HepG2 (cell line): Measurements from ENCODE around the gene HACD1. TPM values are rescaled to one million over a fixed set of nuclear protein-coding genes. Genes with fewer than 3 reads are reported as not detected.

Experiments used
- ADNP ChIP-seq: sonication (generic); formaldehyde crosslinking; IDR thresholded peaks from 2 replicates; pipeline ENCODE4 v1.4.0; 2020; ENCODE audit warnings: missing genetic modification reagents
- ARNT ChIP-seq: fragments of 450-650 bp; IDR thresholded peaks from 2 replicates; pipeline ENCODE4 v1.6.1; 2017
- HNRNPUL1 ChIP-seq: fragments of 200-400 bp; formaldehyde crosslinking; IDR thresholded peaks from 2 replicates; pipeline ENCODE4 v1.6.1; 2017; ENCODE audit warnings: low read depth, mild to moderate bottlenecking, low read length, moderate library complexity
- KAT2B ChIP-seq: fragments of 150-350 bp; IDR thresholded peaks from 2 replicates; pipeline ENCODE4 v1.6.1; 2014; ENCODE audit warnings: low read depth, low read length, borderline replicate concordance
- MAFG ChIP-seq: sonication (generic); formaldehyde crosslinking; IDR thresholded peaks from 2 replicates; pipeline ENCODE4 v1.5.1; 2020; ENCODE audit warnings: mild to moderate bottlenecking, missing genetic modification reagents
- MED1 ChIP-seq: sonication (generic); formaldehyde crosslinking; IDR thresholded peaks from 2 replicates; pipeline ENCODE4 v1.4.0; 2020; ENCODE audit warnings: missing genetic modification reagents
- MTA3 ChIP-seq: sonication (generic); formaldehyde crosslinking; IDR thresholded peaks from 2 replicates; pipeline ENCODE4 v1.4.0; 2020; ENCODE audit warnings: missing genetic modification reagents
- RARG ChIP-seq: sonication (generic); formaldehyde crosslinking; IDR thresholded peaks from 2 replicates; pipeline ENCODE4 v1.4.0; 2020; ENCODE audit warnings: low read depth, mild to moderate bottlenecking, missing genetic modification reagents
- REL ChIP-seq: sonication (generic); formaldehyde crosslinking; conservative IDR thresholded peaks from 2 replicates; pipeline ENCODE4 v1.8.0; 2022; ENCODE audit warnings: mild to moderate bottlenecking, missing genetic modification reagents, moderate library complexity
- SMARCC2 ChIP-seq: fragments of 450-650 bp; IDR thresholded peaks from 2 replicates; pipeline ENCODE4 v1.6.1; 2017; ENCODE audit warnings: antibody characterized with exemption, mild to moderate bottlenecking
- THYN1 ChIP-seq: sonication (generic); formaldehyde crosslinking; IDR thresholded peaks from 2 replicates; pipeline ENCODE4 v1.8.1; 2023; ENCODE audit warnings: low read depth, mild to moderate bottlenecking, moderate library complexity, missing genetic modification reagents, borderline replicate concordance
- ZFAT ChIP-seq: sonication (generic); formaldehyde crosslinking; conservative IDR thresholded peaks from 2 replicates; pipeline ENCODE4 v1.8.1; 2023; ENCODE audit warnings: missing genetic modification reagents, inconsistent platforms
- ZNF44 ChIP-seq: sonication (generic); formaldehyde crosslinking; IDR thresholded peaks from 2 replicates; pipeline ENCODE4 v1.5.1; 2020; ENCODE audit warnings: mild to moderate bottlenecking, missing genetic modification reagents
- ZNF574 ChIP-seq: sonication (generic); formaldehyde crosslinking; IDR thresholded peaks from 2 replicates; pipeline ENCODE4 v1.4.0; 2020; ENCODE audit warnings: missing genetic modification reagents
- ZNF746 ChIP-seq: sonication (generic); formaldehyde crosslinking; IDR thresholded peaks from 2 replicates; pipeline ENCODE4 v1.8.0; 2022; ENCODE audit warnings: mild to moderate bottlenecking, missing genetic modification reagents
- ZNF772 ChIP-seq: sonication (generic); formaldehyde crosslinking; IDR thresholded peaks from 2 replicates; pipeline ENCODE4 v1.5.0; 2020; ENCODE audit warnings: mild to moderate bottlenecking, missing genetic modification reagents
- ZNF878 ChIP-seq: sonication (generic); formaldehyde crosslinking; IDR thresholded peaks from 2 replicates; pipeline ENCODE4 v1.8.1; 2023; ENCODE audit warnings: mild to moderate bottlenecking, missing genetic modification reagents, moderate library complexity
- ZSCAN25 ChIP-seq: sonication (generic); formaldehyde crosslinking; IDR thresholded peaks from 2 replicates; pipeline ENCODE4 v1.8.0; 2022; ENCODE audit warnings: mild to moderate bottlenecking, missing genetic modification reagents
- ZSCAN29 ChIP-seq: sonication (generic); formaldehyde crosslinking; conservative IDR thresholded peaks from 2 replicates; pipeline ENCODE4 v1.4.0; 2020; ENCODE audit warnings: mild to moderate bottlenecking, missing genetic modification reagents
- polyA plus RNA-seq, 8 experiments: library from polyadenylated mRNA; depleted of rRNA in 3 of 8; stranded (reverse) in 7 of 8; unstranded in 1 of 8; fragments of >200 nt; fragmentation: Illumina TruSeq in 4 of 8; extraction: Trizol in 4 of 8; gene quantifications; 2 replicates each; pipeline versions ENCODE4 v1.2.1 to v1.2.3, GENCODE V29; 2011 to 2016; ENCODE audit warnings: low read depth in 4 of 8, missing spikeins in 1 of 8, mixed read lengths in 1 of 8; ENCODE audit not compliant: insufficient read depth in 1 of 8
- total RNA-seq, 5 experiments: library from RNA; depleted of rRNA; stranded (reverse); fragments of >200 nt; fragmentation: Illumina TruSeq; extraction: Trizol; gene quantifications; 2 replicates each; pipeline ENCODE4 v1.2.3, GENCODE V29; 2016; ENCODE audit warnings: low read depth in 1 of 5
- TF ChIP-seq, protein P1 (sequence below): IDR thresholded peaks from 2 replicates; pipeline ENCODE4 v1.6.1; 2016; ENCODE audit warnings: missing compliant biosample characterization, missing genetic modification reagents, borderline replicate concordance
- TF ChIP-seq, protein P2 (sequence below): sonication (generic); formaldehyde crosslinking; IDR thresholded peaks from 2 replicates; pipeline ENCODE4 v1.4.0; 2020; ENCODE audit warnings: missing genetic modification reagents
- TF ChIP-seq, protein P3 (sequence below): sonication (generic); formaldehyde crosslinking; IDR thresholded peaks from 2 replicates; pipeline ENCODE4 v1.8.0; 2023; ENCODE audit warnings: mild to moderate bottlenecking, missing genetic modification reagents
- TF ChIP-seq, protein P4 (sequence below), 2 experiments: sonication (generic) in 1 of 2; formaldehyde crosslinking in 1 of 2; IDR thresholded peaks; 2 replicates each; pipeline versions ENCODE4 v1.4.0 to v1.6.1; 2018 to 2020; ENCODE audit warnings: missing genetic modification reagents in 2 of 2, borderline replicate concordance in 1 of 2, low read depth in 1 of 2, mild to moderate bottlenecking in 1 of 2, missing biosample characterization in 1 of 2

HACD1 gene
- total and polyA plus RNA-seq, 2 of the 13 experiments (the other 11 are each of a cell fraction or from before 2014, with no cell fraction given): 43.4 to 47.6 TPM

DNA sequence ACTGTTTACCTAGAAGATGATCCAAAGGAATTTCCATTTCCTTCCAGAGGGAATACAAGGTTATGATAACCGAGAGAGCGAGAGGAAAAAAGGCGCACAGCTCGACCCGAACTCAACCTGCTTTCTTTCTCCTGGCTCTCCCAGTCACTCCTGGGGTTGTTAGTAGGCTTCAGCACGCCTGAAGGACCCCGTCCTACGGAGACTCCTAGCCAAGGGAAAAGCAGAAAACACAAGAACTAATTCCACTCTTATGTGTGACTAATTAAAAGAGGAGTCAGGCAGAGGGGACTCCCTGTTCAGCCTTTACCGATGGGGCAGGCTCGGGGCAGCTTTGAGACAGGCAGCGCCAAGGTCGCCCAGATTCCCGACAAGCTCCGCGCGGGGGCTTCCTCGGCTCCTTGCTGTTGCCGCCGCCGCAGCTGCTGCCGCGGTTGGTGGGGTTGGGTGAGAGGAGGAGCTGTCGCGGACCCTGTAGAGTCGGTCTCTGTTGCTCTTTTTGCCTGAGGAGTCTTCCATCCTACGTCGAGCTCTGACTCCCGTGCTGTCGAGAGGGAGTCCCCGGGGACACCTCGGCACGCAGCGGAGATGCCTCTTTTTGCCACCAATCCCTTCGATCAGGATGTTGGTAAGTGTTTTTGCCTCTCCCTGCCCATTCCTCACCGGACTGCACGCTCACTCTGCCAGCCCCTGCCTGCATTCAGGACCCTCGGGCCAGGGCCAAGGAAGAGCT lies 26.7 kb upstream of the HACD1 start, which contains the start of gene STAM (continued):
- TF ChIP-seq, protein P1, sequence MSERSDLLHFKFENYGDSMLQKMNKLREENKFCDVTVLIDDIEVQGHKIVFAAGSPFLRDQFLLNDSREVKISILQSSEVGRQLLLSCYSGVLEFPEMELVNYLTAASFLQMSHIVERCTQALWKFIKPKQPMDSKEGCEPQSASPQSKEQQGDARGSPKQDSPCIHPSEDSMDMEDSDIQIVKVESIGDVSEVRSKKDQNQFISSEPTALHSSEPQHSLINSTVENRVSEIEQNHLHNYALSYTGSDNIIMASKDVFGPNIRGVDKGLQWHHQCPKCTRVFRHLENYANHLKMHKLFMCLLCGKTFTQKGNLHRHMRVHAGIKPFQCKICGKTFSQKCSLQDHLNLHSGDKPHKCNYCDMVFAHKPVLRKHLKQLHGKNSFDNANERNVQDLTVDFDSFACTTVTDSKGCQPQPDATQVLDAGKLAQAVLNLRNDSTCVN: no peak
- TF ChIP-seq, protein P2, sequence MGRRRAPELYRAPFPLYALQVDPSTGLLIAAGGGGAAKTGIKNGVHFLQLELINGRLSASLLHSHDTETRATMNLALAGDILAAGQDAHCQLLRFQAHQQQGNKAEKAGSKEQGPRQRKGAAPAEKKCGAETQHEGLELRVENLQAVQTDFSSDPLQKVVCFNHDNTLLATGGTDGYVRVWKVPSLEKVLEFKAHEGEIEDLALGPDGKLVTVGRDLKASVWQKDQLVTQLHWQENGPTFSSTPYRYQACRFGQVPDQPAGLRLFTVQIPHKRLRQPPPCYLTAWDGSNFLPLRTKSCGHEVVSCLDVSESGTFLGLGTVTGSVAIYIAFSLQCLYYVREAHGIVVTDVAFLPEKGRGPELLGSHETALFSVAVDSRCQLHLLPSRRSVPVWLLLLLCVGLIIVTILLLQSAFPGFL (CRISPR knock-in tag): no peak
- peak; percentile 67 for TF ChIP-seq ZNF574 (CRISPR knock-in tag)
- TF ChIP-seq ZNF746: no peak
- TF ChIP-seq ZNF44 (CRISPR knock-in tag): 0 out of 2 replicates have a peak, but pooled peaks have one; percentile 18
- no peak for TF ChIP-seq SMARCC2
- peak; percentile 49 for TF ChIP-seq MED1 (CRISPR knock-in tag)
- no peak; the same call in 1 of the 2 replicates for TF ChIP-seq ZSCAN29 (CRISPR knock-in tag)
- no peak for TF ChIP-seq KAT2B
- TF ChIP-seq, protein P3, sequence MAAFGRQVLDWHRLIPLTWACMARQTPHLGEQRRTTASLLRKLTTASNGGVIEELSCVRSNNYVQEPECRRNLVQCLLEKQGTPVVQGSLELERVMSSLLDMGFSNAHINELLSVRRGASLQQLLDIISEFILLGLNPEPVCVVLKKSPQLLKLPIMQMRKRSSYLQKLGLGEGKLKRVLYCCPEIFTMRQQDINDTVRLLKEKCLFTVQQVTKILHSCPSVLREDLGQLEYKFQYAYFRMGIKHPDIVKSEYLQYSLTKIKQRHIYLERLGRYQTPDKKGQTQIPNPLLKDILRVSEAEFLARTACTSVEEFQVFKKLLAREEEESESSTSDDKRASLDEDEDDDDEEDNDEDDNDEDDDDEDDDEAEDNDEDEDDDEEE: no peak
- TF ChIP-seq REL: no peak
- no peak for TF ChIP-seq ZNF878 (CRISPR knock-in tag)
- no peak for TF ChIP-seq RARG (CRISPR knock-in tag)
- no peak for TF ChIP-seq ADNP
- TF ChIP-seq ZSCAN25 (CRISPR knock-in tag): no peak
- TF ChIP-seq ARNT: no peak
- TF ChIP-seq ZNF772 (CRISPR knock-in tag): 0 out of 2 replicates have a peak, but pooled peaks have one; percentile 74
- no peak for TF ChIP-seq MTA3 (CRISPR knock-in tag)
- TF ChIP-seq HNRNPUL1: no peak
- TF ChIP-seq THYN1 (CRISPR knock-in tag): no peak
- no peak for TF ChIP-seq MAFG (CRISPR knock-in tag)
- TF ChIP-seq, protein P4, sequence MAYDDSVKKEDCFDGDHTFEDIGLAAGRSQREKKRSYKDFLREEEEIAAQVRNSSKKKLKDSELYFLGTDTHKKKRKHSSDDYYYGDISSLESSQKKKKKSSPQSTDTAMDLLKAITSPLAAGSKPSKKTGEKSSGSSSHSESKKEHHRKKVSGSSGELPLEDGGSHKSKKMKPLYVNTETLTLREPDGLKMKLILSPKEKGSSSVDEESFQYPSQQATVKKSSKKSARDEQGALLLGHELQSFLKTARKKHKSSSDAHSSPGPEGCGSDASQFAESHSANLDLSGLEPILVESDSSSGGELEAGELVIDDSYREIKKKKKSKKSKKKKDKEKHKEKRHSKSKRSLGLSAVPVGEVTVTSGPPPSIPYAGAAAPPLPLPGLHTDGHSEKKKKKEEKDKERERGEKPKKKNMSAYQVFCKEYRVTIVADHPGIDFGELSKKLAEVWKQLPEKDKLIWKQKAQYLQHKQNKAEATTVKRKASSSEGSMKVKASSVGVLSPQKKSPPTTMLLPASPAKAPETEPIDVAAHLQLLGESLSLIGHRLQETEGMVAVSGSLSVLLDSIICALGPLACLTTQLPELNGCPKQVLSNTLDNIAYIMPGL (CRISPR knock-in tag; IDR thresholded peaks at IDR 0.05; ENCODE audit: borderline replicate concordance in 1 of 2, low read depth in 1 of 2): peak in 1 of 2 experiments; percentile 62; a peak in 1 of 4 replicates
- no peak for TF ChIP-seq ZFAT (CRISPR knock-in tag)
